Keratinocyte (primary cell): ENCODE measurements around the gene MED16.

Experiments used
- CTCF ChIP-seq, 3 experiments: IDR thresholded peaks in 1 of 3; conservative IDR thresholded peaks in 1 of 3; optimal IDR thresholded peaks in 1 of 3; 2 replicates in 2 of 3; 3 replicates in 1 of 3; pipeline versions ENCODE3 to v1.5.1; 2011; ENCODE audit warnings: low read length in 3 of 3, mild to moderate bottlenecking in 3 of 3, moderate library complexity in 2 of 3, control low read depth in 1 of 3, inconsistent platforms in 1 of 3; ENCODE audit not compliant: insufficient read depth in 2 of 3; ENCODE audit errors: extremely low read depth in 1 of 3
- EZH2 ChIP-seq: IDR thresholded peaks from one replicate; pipeline ENCODE4 v1.6.1; 2012; ENCODE audit warnings: inconsistent platforms, mild to moderate bottlenecking, low read length, moderate library complexity

DNA sequence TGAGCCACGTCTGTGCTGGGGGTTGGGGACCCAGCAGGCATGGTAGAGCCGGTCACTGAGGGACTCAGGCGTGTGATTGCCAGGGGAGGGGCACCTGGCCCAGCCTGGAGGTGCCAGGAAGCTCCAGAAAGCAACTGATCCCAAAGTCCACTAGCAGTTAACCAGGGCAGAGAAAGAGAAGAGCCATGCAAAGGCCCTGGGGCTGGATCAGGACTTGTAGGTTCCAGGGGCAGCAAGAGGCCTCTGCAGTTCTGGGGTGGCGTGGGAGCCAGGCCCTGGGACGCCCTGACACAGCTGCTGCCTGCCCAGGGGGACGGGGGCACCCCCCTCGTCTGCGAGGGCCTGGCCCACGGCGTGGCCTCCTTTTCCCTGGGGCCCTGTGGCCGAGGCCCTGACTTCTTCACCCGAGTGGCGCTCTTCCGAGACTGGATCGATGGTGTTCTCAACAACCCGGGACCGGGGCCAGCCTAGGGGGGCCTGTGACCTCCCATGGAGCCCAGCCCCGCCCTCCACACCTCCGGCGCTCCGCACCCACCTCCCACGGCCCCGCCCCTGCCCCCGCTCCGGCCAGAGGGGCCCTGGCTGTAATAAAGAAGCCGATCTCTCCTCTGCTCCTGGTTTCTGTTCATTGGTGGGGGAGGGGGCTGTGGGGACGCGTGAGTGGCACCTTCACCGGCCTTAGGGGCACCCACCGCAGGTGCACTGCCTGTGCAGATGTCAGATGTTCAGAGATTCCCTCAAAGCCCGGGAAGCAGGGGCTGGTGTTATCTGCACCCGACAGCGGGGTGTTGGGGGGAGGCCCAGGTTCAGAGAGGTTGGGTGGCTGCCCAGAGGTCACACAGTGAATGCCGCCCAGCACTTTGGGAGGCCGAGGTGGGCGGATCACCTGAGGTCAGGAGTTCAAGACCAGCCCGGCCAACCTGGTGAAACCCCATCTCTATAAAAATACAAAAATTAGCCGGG is 61.3 kb downstream of the MED16 start:
- TF ChIP-seq CTCF (optimal IDR thresholded peaks at IDR 0.05 in 1 of 3, IDR thresholded peaks at IDR 0.05 in 1 of 3, conservative IDR thresholded peaks at IDR 0.05 in 1 of 3; ENCODE audit: extremely low read depth in 1 of 3, insufficient read depth in 2 of 3, low read length in 3 of 3) (no peak), EZH2 (no peak)
